Activated CD4-positive, alpha-beta T cell treated with anti-CD3 and anti-CD28 coated beads, Interleukin-2, Interleukin-6, amounts not matched to agents 100 ng/mL and 50 ng/mL, durations not matched to agents 16 hours and 8 hours (primary cell): ENCODE results near the gene FKBP5.

Experiments used
- DNase-seq: peaks from one replicate; pipeline ENCODE4 v3.0.0-alpha.2; 2020

The FKBP5 gene

DNA sequence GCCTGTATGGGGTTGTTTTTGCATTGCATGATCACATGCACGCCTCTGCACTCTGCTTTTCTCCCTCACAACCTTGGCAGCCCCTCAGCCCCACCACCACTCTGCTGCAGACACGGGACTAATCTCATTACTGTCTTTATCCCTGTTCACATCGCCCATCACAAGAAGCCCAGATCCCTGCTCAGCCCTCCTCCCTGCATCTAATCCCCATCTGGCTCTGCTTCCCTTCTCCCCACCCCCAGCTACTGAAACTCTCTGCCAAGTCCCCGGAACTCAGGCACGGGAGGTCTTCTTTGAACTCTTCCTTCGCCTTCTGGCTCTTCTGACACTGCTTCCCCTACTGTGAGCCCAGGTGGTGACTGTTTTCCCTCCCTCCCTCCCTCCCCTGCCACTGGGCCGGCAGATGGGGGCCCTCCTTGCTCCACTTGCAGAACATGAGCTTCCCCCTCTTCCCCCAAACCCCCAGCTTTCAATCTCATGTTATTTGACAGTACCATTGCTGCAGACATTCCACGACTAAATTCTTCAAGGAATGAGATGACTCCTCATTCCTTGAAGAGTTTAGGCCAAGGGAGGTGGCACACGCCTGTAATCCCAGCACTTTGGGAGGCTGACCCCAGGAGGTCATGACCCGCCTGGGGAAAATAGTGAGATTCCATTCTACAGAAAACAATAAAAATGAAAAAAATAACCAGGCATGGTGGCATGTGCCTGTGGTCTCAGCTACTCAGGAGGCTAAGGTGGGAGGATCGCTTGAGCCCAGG lies 154.1 kb downstream of the FKBP5 start:
- no peak for DNase-seq

DNA sequence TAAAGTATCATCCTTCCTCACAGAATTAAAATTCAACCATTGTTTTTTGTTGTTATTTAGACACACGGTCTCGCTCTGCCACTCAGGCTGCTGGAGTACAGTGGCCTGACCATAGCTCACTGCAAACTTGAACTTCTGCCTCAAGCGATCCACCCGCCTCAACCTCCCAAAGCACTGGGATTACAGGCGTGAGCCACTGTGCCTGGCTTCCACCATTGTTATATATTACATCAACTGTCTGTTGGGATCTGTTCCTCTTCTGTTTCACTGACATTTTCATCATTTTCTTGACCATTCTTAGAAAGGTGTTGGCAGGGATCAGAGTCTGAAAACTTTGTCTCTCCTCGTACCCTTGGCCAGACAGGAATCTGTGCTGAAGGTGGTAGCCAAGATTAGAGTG lies 154.7 kb downstream of the FKBP5 start:
- DNase-seq, result no peak

- DNase-seq, result no peak
Observed at GRCh38 chr6:35532126-35532525, 156.6 kb downstream of the FKBP5 start.

DNA sequence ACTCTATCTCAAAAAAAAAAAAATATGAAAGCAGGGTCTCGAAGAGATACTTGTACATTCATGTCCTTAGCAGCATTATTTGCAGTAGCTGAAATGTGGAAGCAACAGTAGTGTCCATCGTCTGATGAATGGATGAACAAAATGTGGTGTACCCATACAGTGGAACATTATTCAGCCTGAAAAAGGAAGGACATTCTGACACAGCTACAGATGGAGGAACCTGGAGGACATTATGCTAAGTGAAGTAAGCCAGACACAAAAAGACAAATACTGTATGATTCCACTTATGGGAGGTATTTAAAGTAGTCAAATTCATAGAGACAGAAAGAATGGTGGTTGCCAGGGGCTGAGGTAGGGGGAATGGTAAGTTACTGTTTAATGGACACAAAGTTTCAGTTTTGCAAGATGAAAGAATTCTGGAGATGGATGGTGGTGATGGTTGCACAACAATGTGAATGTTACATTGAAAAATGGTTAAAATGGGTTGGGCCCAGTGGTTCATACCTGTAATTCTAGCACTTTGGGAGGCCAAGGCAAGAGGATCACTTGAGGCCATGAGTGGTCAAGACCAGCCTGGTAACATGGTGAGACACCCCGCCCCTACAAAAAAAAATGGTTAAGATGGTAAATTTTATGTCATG lies 164.2 kb downstream of the FKBP5 start:
- no peak for DNase-seq
